ENCODE data around the gene LHFPL2. TPM values are rescaled to one million over a fixed set of nuclear protein-coding genes. Genes with fewer than 3 reads are reported as not detected.
"Not testable (repeated sequence)": the region's sequence is repeated elsewhere in the genome, so short reads cannot be mapped to it uniquely, and the experiment has no call there.

LHFPL2 gene
- total RNA-seq, 1 donor from 2014 or later, result 33.1 TPM

GRCh38 chr5:78675956-78676730 lies 27.6 kb upstream of the LHFPL2 start:
- Histone ChIP-seq H3K4me3 (ENCODE audit: low read depth, low read length) (no peak overlapping the region), H3K27me3 (ENCODE audit: control insufficient read depth, insufficient read depth, low read length) (no peaks in the 10 kb centered on the region), H3K36me3 (ENCODE audit: control insufficient read depth, insufficient read depth, low read length) (no peaks in the 10 kb centered on the region)
- TF ChIP-seq CTCF (IDR thresholded peaks at IDR 0.05; ENCODE audit: insufficient read depth, low read length, poor library complexity, severe bottlenecking), result no peak
- no peak for DNase-seq (ENCODE audit: low read depth)

- not testable (repeated sequence) for DNase-seq (ENCODE audit: low read depth); H3K36me3 ChIP-seq (ENCODE audit: control insufficient read depth, insufficient read depth, low read length); H3K27me3 ChIP-seq (ENCODE audit: control insufficient read depth, insufficient read depth, low read length); H3K4me3 ChIP-seq (ENCODE audit: low read depth, low read length)
Measured at GRCh38 chr5:78673827-78674226, 25.3 kb upstream of the LHFPL2 start.

- TF ChIP-seq CTCF (IDR thresholded peaks at IDR 0.05; ENCODE audit: insufficient read depth, low read length, poor library complexity, severe bottlenecking), result no peak
Measured at GRCh38 chr5:78672154-78672553, 23.6 kb upstream of the LHFPL2 start.

GRCh38 chr5:78671609-78672008 lies 23.0 kb upstream of the LHFPL2 start:
- Histone ChIP-seq H3K27me3 (ENCODE audit: control insufficient read depth, insufficient read depth, low read length) (no peaks in the 10 kb centered on the region), H3K36me3 (ENCODE audit: control insufficient read depth, insufficient read depth, low read length) (no peaks in the 10 kb centered on the region), H3K4me3 (ENCODE audit: low read depth, low read length) (no peak overlapping the region)
- no peak for DNase-seq (ENCODE audit: low read depth)
- TF ChIP-seq CTCF (IDR thresholded peaks at IDR 0.05; ENCODE audit: insufficient read depth, low read length, poor library complexity, severe bottlenecking), result no peak

More at GRCh38 chr5:78672154-78672553, 23.6 kb upstream of the LHFPL2 start:
- H3K27me3 ChIP-seq (ENCODE audit: control insufficient read depth, insufficient read depth, low read length), result no peaks in the 10 kb centered on the region
- no peaks in the 10 kb centered on the region for H3K36me3 ChIP-seq (ENCODE audit: control insufficient read depth, insufficient read depth, low read length)
- no peak for DNase-seq (ENCODE audit: low read depth)
- no peak overlapping the region for H3K4me3 ChIP-seq (ENCODE audit: low read depth, low read length)

- no peak for TF ChIP-seq CTCF (IDR thresholded peaks at IDR 0.05; ENCODE audit: insufficient read depth, low read length, poor library complexity, severe bottlenecking)
- no peaks in the 10 kb centered on the region for H3K36me3 ChIP-seq (ENCODE audit: control insufficient read depth, insufficient read depth, low read length)
- H3K27me3 ChIP-seq (ENCODE audit: control insufficient read depth, insufficient read depth, low read length), result no peaks in the 10 kb centered on the region
- no peak overlapping the region for H3K4me3 ChIP-seq (ENCODE audit: low read depth, low read length)
- no peak for DNase-seq (ENCODE audit: low read depth)
Measured at GRCh38 chr5:78670701-78671269, 22.2 kb upstream of the LHFPL2 start.

- no peak for TF ChIP-seq CTCF (IDR thresholded peaks at IDR 0.05; ENCODE audit: insufficient read depth, low read length, poor library complexity, severe bottlenecking)
- DNase-seq (ENCODE audit: low read depth), result no peak
- H3K4me3 ChIP-seq (ENCODE audit: low read depth, low read length), result no peak overlapping the region
- no peaks in the 10 kb centered on the region for H3K36me3 ChIP-seq (ENCODE audit: control insufficient read depth, insufficient read depth, low read length)
- H3K27me3 ChIP-seq (ENCODE audit: control insufficient read depth, insufficient read depth, low read length), result no peaks in the 10 kb centered on the region
Measured at GRCh38 chr5:78669331-78669730, 20.8 kb upstream of the LHFPL2 start.
